Kidney (tissue), 14 donors: ENCODE results near the gene PRPS1. TPM values are rescaled to one million over a fixed set of nuclear protein-coding genes. Genes with fewer than 3 reads are reported as not detected.

Source experiments
- DNase-seq, 5 donors: peaks; one replicate each; pipeline ENCODE4 v3.0.0-alpha.2; 2013 to 2020
- FAIRE-seq: peaks from 2 replicates; lab custom pipeline; 2012; peaks lifted over from hg19 to GRCh38; lab: Jason Lieb, UNC
- H3K27ac ChIP-seq, 2 donors: one replicate each; pipeline ENCODE4 v1.7.0; 2013; ENCODE audit warnings: low read depth in 2 of 2, low read length in 2 of 2, inconsistent platforms in 1 of 2
- H3K27me3 ChIP-seq: one replicate; pipeline ENCODE4 v1.7.1; 2013; ENCODE audit warnings: low read length, inconsistent platforms; ENCODE audit not compliant: control insufficient read depth, insufficient read depth
- H3K36me3 ChIP-seq, 3 donors: one replicate each; pipeline versions ENCODE4 v1.7.0 to v1.7.1; 2013; ENCODE audit warnings: low read length in 3 of 3, control low read depth in 1 of 3, inconsistent platforms in 1 of 3; ENCODE audit not compliant: insufficient read depth in 3 of 3, control insufficient read depth in 2 of 3
- H3K4me1 ChIP-seq, 3 donors: one replicate each; pipeline versions ENCODE4 v1.7.0 to v1.7.1; 2013; ENCODE audit warnings: low read length in 3 of 3, inconsistent platforms in 1 of 3, low read depth in 1 of 3; ENCODE audit not compliant: control insufficient read depth in 2 of 3, insufficient read depth in 2 of 3
- H3K4me3 ChIP-seq, 3 donors: one replicate each; pipeline versions ENCODE4 v1.7.0 to v1.8.1; 2013; ENCODE audit warnings: low read length in 3 of 3, control low read depth in 1 of 3, inconsistent platforms in 1 of 3
- H3K9ac ChIP-seq, 3 donors: one replicate each; pipeline versions ENCODE4 v1.7.0 to v1.7.1; 2013; ENCODE audit warnings: low read length in 3 of 3, control low read depth in 1 of 3, inconsistent platforms in 1 of 3
- H3K9me3 ChIP-seq, 3 donors: one replicate each; pipeline versions ENCODE4 v1.7.0 to v1.7.1; 2013; ENCODE audit warnings: low read length in 3 of 3, control low read depth in 1 of 3, inconsistent platforms in 1 of 3; ENCODE audit not compliant: control insufficient read depth in 2 of 3, insufficient read depth in 1 of 3
- intact Hi-C: fragments of 100-400 bp; cut with DNase I; formaldehyde crosslinking; loops from one replicate; pipeline ENCODE4 v1.11.1; 2022
- polyA plus RNA-seq: library from polyadenylated mRNA; stranded (reverse); fragments of 350-450 nt; fragmentation: Illumina TruSeq; extraction: RNeasy Lipid Tissue Mini Kit (QIAGEN cat#74804); gene quantifications from one replicate; pipeline ENCODE4 v1.2.3, GENCODE V29; 2014; ENCODE audit warnings: low read depth, low replicate concordance; ENCODE audit not compliant: insufficient read depth
- total RNA-seq: library from RNA; stranded (reverse); fragmentation: NEBNext Ultra II Directional; extraction: Animal tissue kit (Norgen Biotek cat#: 25700); gene quantifications from one replicate; pipeline ENCODE4 v1.2.1, GENCODE V29; 2021
- TF ChIP-seq, protein P1 (sequence below): IDR thresholded peaks from 3 replicates; pipeline ENCODE4 v1.5.1; 2012; ENCODE audit warnings: mild to moderate bottlenecking, moderate library complexity, borderline replicate concordance; ENCODE audit not compliant: insufficient read depth; ENCODE audit errors: extremely low read depth
- donor health status: control.
- donor health status: control.
- donor health status: control.
- donor health status: control.
- donor health status: control.
- donor health status: DM: yes; HTN: yes; CAD: no.
- donor health status: Normal renal cell carcinoma (clear cell type).

Gene PRPS1
- total and polyA plus RNA-seq, 2 donors from 2014 or later, result 29.3 to 32.8 TPM

DNA sequence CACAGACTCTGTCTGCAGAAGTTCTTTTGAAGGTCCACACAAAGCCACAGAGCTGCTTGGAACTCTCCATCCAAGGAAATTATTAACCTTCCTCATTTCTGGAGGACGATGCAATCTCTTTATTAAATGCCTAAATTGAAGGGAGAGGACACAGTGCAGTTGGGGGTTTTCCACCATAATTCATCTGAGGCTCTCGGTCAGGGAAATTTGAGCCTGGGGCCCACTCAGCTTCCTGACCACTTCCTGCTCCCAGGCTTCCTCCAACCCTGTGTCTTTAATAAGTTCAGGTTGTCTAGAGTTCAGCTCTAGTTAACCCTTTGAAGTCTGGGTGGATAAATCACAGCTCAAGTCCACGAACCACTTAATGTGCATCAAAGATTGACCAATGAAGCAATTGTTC, 58.5 kb downstream of the PRPS1 start:
- Histone ChIP-seq H3K27ac (peak overlapping the region; percentile 43 to 73), H3K4me1 (peaks cover 0 to 34% (median 32%) of the 10 kb centered on the region in 3 donors), H3K4me3 (no peak overlapping the region), H3K27me3 (no peaks in the 10 kb centered on the region), H3K9ac (no peak overlapping the region), H3K36me3 (no peaks in the 10 kb centered on the region), H3K9me3 (no peaks in the 10 kb centered on the region)
- FAIRE-seq (peak; percentile 45), DNase-seq (peak in 3 of 5 donors; percentile 63 to 80 (median 75))
- intact Hi-C loops, result no loop called here
- TF ChIP-seq, protein P1, sequence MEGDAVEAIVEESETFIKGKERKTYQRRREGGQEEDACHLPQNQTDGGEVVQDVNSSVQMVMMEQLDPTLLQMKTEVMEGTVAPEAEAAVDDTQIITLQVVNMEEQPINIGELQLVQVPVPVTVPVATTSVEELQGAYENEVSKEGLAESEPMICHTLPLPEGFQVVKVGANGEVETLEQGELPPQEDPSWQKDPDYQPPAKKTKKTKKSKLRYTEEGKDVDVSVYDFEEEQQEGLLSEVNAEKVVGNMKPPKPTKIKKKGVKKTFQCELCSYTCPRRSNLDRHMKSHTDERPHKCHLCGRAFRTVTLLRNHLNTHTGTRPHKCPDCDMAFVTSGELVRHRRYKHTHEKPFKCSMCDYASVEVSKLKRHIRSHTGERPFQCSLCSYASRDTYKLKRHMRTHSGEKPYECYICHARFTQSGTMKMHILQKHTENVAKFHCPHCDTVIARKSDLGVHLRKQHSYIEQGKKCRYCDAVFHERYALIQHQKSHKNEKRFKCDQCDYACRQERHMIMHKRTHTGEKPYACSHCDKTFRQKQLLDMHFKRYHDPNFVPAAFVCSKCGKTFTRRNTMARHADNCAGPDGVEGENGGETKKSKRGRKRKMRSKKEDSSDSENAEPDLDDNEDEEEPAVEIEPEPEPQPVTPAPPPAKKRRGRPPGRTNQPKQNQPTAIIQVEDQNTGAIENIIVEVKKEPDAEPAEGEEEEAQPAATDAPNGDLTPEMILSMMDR, result no peak

DNA sequence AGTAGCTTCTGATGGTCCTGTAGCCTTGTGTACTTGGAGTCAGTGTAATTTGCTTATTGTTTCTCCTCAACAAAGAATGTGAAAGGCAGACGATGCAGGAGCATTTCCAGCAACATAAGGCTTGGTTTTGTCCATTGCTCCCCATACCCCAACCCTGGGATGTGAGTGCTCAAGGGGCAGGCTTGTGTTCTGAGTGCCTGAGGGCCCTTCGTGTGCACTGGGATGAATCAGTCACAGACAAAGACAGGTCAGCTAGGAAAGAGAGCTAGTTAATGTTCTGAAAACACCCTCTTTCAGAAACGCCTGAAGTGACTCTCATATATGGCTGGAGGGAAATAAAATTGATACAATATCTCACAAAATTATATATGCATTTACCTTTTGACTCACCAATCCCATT, 59.1 kb downstream of the PRPS1 start:
- Histone ChIP-seq H3K4me3 (no peak overlapping the region), H3K4me1 (peaks cover 0 to 34% (median 32%) of the 10 kb centered on the region in 3 donors), H3K9ac (no peak overlapping the region), H3K9me3 (no peaks in the 10 kb centered on the region), H3K36me3 (no peaks in the 10 kb centered on the region), H3K27ac (no peak overlapping the region), H3K27me3 (no peaks in the 10 kb centered on the region)
- TF ChIP-seq, protein P1, result no peak
- FAIRE-seq (no peak), DNase-seq (no peak)
- intact Hi-C loops, result no loop called here

DNA sequence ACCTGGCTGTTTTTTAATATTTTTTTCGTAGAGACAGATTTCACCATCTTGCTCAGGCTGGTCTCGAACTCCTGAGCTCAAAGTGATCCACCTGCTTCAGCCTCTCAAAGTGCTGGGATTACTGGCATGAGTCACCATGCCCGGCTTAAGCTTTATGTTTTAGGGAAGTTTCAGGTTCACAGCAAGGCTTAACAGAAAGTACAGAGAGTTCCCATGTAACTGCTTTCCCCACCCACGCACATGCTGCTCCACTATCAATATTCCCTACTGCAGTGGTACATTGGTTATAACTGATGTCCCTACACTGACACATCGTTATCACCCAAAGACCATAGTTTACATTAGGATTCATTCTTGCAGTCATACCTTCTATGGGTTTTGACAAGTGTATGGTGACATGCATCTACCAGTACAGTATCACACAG, 62.7 kb downstream of the PRPS1 start:
- FAIRE-seq, result no peak
- intact Hi-C loops, result no loop called here
- Histone ChIP-seq H3K9me3 (no peaks in the 10 kb centered on the region), H3K9ac (no peak overlapping the region), H3K27ac (no peak overlapping the region), H3K27me3 (no peaks in the 10 kb centered on the region), H3K4me1 (peaks cover 0 to 13% (median 6%) of the 10 kb centered on the region in 3 donors), H3K4me3 (no peak overlapping the region), H3K36me3 (no peaks in the 10 kb centered on the region)
- no peak for DNase-seq
- TF ChIP-seq, protein P1, result no peak

DNA sequence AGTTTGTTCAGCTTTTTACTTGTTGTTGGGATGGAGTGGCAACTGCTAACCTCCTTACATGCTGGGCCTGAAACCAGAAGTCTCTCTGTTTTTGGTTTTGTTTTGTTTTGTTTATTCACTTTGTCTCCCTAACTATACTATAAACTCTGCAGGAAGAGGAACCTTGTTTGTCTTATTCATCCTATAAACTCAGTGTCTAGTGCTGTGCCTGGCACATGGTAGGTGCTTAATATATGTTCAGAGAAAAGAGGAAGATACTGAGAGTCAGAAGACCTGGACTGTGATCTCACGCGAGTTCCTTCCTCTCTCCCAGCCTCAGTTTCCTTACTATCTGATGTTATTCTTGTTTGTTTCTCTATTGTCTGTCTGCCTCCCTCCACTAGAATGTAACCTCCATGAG, 71.3 kb downstream of the PRPS1 start:
- H3K9me3 ChIP-seq, result no peaks in the 10 kb centered on the region
- peak overlapping the region; percentile 1 to 69 for H3K27ac ChIP-seq
- H3K27me3 ChIP-seq, result no peaks in the 10 kb centered on the region
- no peak overlapping the region for H3K4me3 ChIP-seq
- no peak for DNase-seq
- H3K36me3 ChIP-seq, result no peaks in the 10 kb centered on the region
- TF ChIP-seq, protein P1, result no peak
- H3K9ac ChIP-seq, result no peak overlapping the region
- intact Hi-C loops, result no loop called here
- FAIRE-seq, result no peak
- H3K4me1 ChIP-seq, result peaks cover 0 to 11% (median 8%) of the 10 kb centered on the region in 3 donors
